ENCODE data around the gene SP110.

DNA sequence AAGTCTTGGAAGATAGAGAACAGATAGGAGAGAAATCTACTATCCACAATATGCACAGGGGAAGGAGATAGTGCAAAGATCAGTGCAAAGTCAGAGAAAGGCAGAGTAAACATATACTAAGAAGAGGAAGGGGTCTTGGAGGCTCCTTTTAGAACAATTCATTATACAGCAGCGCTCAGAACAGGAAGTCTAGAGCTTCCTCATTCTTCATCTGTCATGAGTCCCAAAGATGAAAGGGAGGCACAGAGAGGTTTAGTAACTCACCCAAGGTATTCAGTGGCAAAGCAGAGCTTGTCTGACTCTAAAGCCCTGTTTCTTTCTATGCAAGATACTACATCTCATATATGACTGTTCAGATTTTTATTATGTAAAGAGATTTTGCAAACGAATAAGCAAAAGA lies 1.4 kb downstream of the SP110 start:
- TF ChIP-seq EP300 (IDR thresholded peaks at IDR 0.05): no peak
- TF ChIP-seq, protein P1, sequence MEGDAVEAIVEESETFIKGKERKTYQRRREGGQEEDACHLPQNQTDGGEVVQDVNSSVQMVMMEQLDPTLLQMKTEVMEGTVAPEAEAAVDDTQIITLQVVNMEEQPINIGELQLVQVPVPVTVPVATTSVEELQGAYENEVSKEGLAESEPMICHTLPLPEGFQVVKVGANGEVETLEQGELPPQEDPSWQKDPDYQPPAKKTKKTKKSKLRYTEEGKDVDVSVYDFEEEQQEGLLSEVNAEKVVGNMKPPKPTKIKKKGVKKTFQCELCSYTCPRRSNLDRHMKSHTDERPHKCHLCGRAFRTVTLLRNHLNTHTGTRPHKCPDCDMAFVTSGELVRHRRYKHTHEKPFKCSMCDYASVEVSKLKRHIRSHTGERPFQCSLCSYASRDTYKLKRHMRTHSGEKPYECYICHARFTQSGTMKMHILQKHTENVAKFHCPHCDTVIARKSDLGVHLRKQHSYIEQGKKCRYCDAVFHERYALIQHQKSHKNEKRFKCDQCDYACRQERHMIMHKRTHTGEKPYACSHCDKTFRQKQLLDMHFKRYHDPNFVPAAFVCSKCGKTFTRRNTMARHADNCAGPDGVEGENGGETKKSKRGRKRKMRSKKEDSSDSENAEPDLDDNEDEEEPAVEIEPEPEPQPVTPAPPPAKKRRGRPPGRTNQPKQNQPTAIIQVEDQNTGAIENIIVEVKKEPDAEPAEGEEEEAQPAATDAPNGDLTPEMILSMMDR (IDR thresholded peaks at IDR 0.05): no peak
- no peak for TF ChIP-seq POLR2A (IDR thresholded peaks at IDR 0.05)

All from ovary (tissue), 3 donors.